Gastrocnemius medialis (tissue), 4 donors: ENCODE results near the gene C5orf47.

Experiments used
- POLR2A ChIP-seq, 2 donors: fragments of 450-650 bp; IDR thresholded peaks; one replicate each; pipeline ENCODE4 v1.6.1; 2017; ENCODE audit warnings: antibody characterized with exemption in 2 of 2, mild to moderate bottlenecking in 2 of 2, moderate library complexity in 2 of 2
- TF ChIP-seq, protein P1 (sequence below), 5 experiments: fragments of 450-650 bp in 3 of 5; fragments of 200-600 bp in 2 of 5; sonication (generic) in 2 of 5; IDR thresholded peaks in 4 of 5; conservative IDR thresholded peaks in 1 of 5; 1 replicate in 4 of 5; 2 replicates in 1 of 5; pipeline ENCODE4 v1.5.1; 2016 to 2019; ENCODE audit warnings: antibody characterized with exemption in 5 of 5, mild to moderate bottlenecking in 3 of 5, moderate library complexity in 3 of 5

DNA sequence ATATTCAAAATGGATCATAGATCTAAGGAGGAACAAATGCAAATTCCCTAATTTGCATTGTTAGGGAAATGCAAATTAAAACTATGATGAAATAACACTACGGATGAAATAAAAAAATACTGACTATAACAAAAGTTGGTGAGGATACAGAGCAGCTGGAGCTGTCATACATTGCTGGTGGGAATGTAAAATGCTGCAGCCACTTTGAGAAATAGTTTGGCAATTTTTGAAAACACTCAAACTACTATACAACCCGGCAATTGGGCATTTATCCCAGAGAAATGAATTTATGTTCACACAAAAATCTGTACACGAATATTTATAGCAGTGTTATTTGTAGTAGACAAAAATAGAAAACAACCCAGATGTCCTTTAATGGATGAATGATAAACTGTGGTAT, 22.5 kb downstream of the C5orf47 start:
- TF ChIP-seq, protein P1, sequence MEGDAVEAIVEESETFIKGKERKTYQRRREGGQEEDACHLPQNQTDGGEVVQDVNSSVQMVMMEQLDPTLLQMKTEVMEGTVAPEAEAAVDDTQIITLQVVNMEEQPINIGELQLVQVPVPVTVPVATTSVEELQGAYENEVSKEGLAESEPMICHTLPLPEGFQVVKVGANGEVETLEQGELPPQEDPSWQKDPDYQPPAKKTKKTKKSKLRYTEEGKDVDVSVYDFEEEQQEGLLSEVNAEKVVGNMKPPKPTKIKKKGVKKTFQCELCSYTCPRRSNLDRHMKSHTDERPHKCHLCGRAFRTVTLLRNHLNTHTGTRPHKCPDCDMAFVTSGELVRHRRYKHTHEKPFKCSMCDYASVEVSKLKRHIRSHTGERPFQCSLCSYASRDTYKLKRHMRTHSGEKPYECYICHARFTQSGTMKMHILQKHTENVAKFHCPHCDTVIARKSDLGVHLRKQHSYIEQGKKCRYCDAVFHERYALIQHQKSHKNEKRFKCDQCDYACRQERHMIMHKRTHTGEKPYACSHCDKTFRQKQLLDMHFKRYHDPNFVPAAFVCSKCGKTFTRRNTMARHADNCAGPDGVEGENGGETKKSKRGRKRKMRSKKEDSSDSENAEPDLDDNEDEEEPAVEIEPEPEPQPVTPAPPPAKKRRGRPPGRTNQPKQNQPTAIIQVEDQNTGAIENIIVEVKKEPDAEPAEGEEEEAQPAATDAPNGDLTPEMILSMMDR (IDR thresholded peaks at IDR 0.05 in 4 of 5, conservative IDR thresholded peaks at IDR 0.05 in 1 of 5) = no peak
- no peak for TF ChIP-seq POLR2A (IDR thresholded peaks at IDR 0.05)
